ENCODE measurements around the gene ETFA.
A peak's percentile ranks its signal among the peaks of the same experiment; 100 is the strongest.

The ETFA gene

GRCh38 chr15:76239786-76240185, 71.5 kb downstream of the ETFA start:
- Mint-ChIP-seq H3K9me3 (no peaks in the 10 kb centered on the region), H3K27me3 (ENCODE audit: low read depth) (no peaks in the 10 kb centered on the region), H3K4me3 (no peak overlapping the region), H3K4me1 (ENCODE audit: low read depth) (no peaks in the 10 kb centered on the region), H3K27ac (no peak overlapping the region), H3K36me3 (ENCODE audit: low read depth) (peaks cover 2% of the 10 kb centered on the region)

DNA sequence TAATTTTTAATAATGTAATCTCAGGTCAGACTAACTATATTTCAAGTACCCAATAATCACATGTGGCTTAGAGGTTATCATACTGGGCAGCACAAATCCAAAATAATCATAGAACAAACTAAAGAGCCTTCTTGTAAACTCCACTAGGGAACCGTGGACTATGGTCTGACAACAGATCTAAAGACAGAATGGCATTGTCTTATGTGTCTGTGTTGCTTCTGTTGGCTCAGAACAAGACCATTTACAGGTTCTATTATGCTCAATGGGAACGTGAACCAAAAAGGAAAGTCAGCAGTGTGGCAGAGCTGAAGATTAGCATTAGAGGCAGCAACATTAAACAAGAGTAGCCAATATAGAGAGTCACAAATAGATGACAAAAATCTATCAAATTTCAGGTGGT, 74.9 kb downstream of the ETFA start:
- no peaks in the 10 kb centered on the region for H3K4me1 Mint-ChIP-seq (ENCODE audit: low read depth)
- no peaks in the 10 kb centered on the region for H3K36me3 Mint-ChIP-seq (ENCODE audit: low read depth)
- H3K27me3 Mint-ChIP-seq (ENCODE audit: low read depth), result no peaks in the 10 kb centered on the region
- H3K9me3 Mint-ChIP-seq, result no peaks in the 10 kb centered on the region
- no peak overlapping the region for H3K27ac Mint-ChIP-seq
- no peak overlapping the region for H3K4me3 Mint-ChIP-seq

- H3K4me1 Mint-ChIP-seq (ENCODE audit: low read depth), result no peaks in the 10 kb centered on the region
- peaks cover 4% of the 10 kb centered on the region for H3K36me3 Mint-ChIP-seq (ENCODE audit: low read depth)
- H3K4me3 Mint-ChIP-seq, result no peak overlapping the region
- H3K27me3 Mint-ChIP-seq (ENCODE audit: low read depth), result no peaks in the 10 kb centered on the region
- H3K27ac Mint-ChIP-seq, result no peak overlapping the region
- no peaks in the 10 kb centered on the region for H3K9me3 Mint-ChIP-seq
Observed at GRCh38 chr15:76235186-76235826, 76.0 kb downstream of the ETFA start.

DNA sequence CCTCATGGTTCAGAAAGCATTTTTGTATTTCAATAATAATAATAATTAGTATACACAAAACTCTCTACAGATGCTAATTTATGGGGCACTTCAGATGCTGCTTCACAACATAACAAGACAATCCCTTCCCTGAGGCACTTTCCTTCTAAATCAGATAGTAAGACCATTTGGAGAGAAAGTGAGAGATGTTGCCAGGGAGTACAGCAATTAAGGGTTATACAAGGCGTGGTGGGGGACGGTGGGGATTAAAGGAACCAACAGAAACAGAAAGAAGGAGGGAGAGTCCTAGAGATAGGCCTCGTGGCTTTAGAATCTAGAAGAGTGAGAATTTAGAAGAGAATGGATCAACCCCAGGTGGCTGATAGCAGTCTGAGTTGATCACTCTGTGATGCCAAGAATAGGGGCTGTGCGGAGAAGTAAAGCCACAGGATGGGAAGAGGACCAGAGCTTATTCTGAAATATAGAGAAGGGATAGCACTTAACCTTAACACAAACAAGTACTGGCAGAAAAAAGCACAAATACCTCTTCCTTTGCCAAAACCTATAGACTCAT, 76.9 kb downstream of the ETFA start:
- no peaks in the 10 kb centered on the region for H3K4me1 Mint-ChIP-seq (ENCODE audit: low read depth)

GRCh38 chr15:76233921-76234320, 77.3 kb downstream of the ETFA start:
- no peak overlapping the region for H3K4me3 Mint-ChIP-seq
- H3K9me3 Mint-ChIP-seq, result no peaks in the 10 kb centered on the region
- H3K27me3 Mint-ChIP-seq (ENCODE audit: low read depth), result no peaks in the 10 kb centered on the region
- no peaks in the 10 kb centered on the region for H3K4me1 Mint-ChIP-seq (ENCODE audit: low read depth)
- H3K36me3 Mint-ChIP-seq (ENCODE audit: low read depth), result peaks cover 4% of the 10 kb centered on the region
- no peak overlapping the region for H3K27ac Mint-ChIP-seq

More for the DNA sequence above, 76.9 kb downstream of the ETFA start:
- Mint-ChIP-seq H3K4me3 (no peak overlapping the region), H3K27ac (no peak overlapping the region), H3K9me3 (no peaks in the 10 kb centered on the region), H3K27me3 (ENCODE audit: low read depth) (no peaks in the 10 kb centered on the region), H3K36me3 (ENCODE audit: low read depth) (peaks cover 4% of the 10 kb centered on the region)

- Mint-ChIP-seq H3K9me3 (no peaks in the 10 kb centered on the region), H3K4me1 (ENCODE audit: low read depth) (no peaks in the 10 kb centered on the region), H3K27me3 (ENCODE audit: low read depth) (no peaks in the 10 kb centered on the region), H3K27ac (peak overlapping the region; percentile 20), H3K4me3 (no peak overlapping the region), H3K36me3 (ENCODE audit: low read depth) (peaks cover 14% of the 10 kb centered on the region)
Observed at GRCh38 chr15:76229266-76229665, 82.0 kb downstream of the ETFA start.

DNA sequence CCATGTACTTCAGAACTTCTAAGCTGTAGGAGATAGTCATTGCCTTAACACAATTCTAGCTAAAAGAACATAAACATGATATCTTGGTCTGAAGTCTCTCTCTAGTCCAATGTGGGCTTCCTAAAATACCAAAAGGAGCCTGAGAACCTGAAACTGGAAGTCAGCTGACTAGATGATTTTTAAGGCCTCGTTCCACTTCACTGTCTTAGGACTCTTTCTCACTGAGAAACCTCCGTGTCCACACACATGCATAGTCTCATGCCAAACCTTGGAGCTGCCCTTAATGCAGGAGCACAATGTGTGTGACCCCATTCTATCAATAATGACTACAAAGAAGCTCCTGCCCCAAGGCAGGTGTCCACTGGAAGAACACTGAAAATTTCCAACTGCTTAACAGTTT, 87.7 kb downstream of the ETFA start:
- peaks cover 20% of the 10 kb centered on the region for H3K36me3 Mint-ChIP-seq (ENCODE audit: low read depth)
- H3K4me3 Mint-ChIP-seq, result no peak overlapping the region
- H3K27me3 Mint-ChIP-seq (ENCODE audit: low read depth), result no peaks in the 10 kb centered on the region
- peaks cover 4% of the 10 kb centered on the region for H3K9me3 Mint-ChIP-seq
- H3K27ac Mint-ChIP-seq, result no peak overlapping the region
- H3K4me1 Mint-ChIP-seq (ENCODE audit: low read depth), result no peaks in the 10 kb centered on the region

DNA sequence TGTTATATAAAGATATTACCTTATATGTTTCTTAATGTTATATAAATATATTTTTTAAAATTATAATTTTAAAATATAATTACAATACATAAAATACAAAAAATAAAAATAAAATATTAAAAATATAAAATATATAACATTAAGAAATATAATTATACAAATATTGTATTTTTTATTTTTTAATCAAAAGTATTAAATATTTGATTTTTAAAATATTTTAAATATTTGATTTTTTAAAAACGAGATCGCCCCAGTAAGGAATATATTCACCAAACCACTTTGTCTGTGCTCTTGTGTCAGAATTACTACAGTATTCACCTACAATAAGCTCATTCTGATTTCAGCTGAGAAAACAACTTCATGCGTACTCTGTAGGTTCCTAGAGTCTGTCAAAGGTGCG, 89.1 kb downstream of the ETFA start:
- Mint-ChIP-seq H3K27ac (no peak overlapping the region), H3K27me3 (ENCODE audit: low read depth) (no peaks in the 10 kb centered on the region), H3K4me3 (no peak overlapping the region), H3K4me1 (ENCODE audit: low read depth) (peaks cover 2% of the 10 kb centered on the region), H3K36me3 (ENCODE audit: low read depth) (peaks cover 20% of the 10 kb centered on the region), H3K9me3 (peaks cover 4% of the 10 kb centered on the region)

GRCh38 chr15:76221085-76221767, 90.0 kb downstream of the ETFA start:
- Mint-ChIP-seq H3K27me3 (ENCODE audit: low read depth) (no peaks in the 10 kb centered on the region), H3K36me3 (ENCODE audit: low read depth) (peaks cover 20% of the 10 kb centered on the region), H3K4me3 (no peak overlapping the region), H3K4me1 (ENCODE audit: low read depth) (peaks cover 4% of the 10 kb centered on the region), H3K27ac (no peak overlapping the region), H3K9me3 (peaks cover 4% of the 10 kb centered on the region)

- H3K27ac Mint-ChIP-seq, result no peak overlapping the region
- H3K27me3 Mint-ChIP-seq (ENCODE audit: low read depth), result no peaks in the 10 kb centered on the region
- peaks cover 15% of the 10 kb centered on the region for H3K36me3 Mint-ChIP-seq (ENCODE audit: low read depth)
- peaks cover 4% of the 10 kb centered on the region for H3K4me1 Mint-ChIP-seq (ENCODE audit: low read depth)
- no peak overlapping the region for H3K4me3 Mint-ChIP-seq
- H3K9me3 Mint-ChIP-seq, result peaks cover 4% of the 10 kb centered on the region
Observed at GRCh38 chr15:76217882-76218217, 93.4 kb downstream of the ETFA start.

- Mint-ChIP-seq H3K27me3 (ENCODE audit: low read depth) (no peaks in the 10 kb centered on the region), H3K36me3 (ENCODE audit: low read depth) (peaks cover 14% of the 10 kb centered on the region), H3K4me3 (no peak overlapping the region)
Observed at GRCh38 chr15:76217029-76217881, 94.0 kb downstream of the ETFA start.

DNA sequence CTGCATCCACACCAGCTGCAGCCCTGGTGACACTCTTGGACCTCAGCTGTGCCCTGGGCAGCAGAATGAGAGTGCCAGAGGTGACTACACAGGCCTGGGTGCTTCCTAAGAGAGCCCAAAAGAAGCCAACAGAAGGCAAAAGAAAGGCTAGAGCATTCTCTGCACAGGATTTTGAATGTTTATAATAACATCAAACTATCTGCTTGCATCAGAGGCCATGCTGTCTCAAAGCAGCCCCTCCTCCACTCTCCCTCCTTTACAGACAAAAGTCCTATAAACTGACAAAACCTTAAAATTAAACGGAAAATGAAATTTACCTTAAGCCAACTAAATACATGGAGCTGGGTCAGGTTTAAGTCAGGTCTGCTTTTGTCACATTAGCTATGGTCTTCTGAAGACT, 95.6 kb downstream of the ETFA start:
- H3K36me3 Mint-ChIP-seq (ENCODE audit: low read depth), result peaks cover 12% of the 10 kb centered on the region
- H3K27ac Mint-ChIP-seq, result no peak overlapping the region
- H3K4me3 Mint-ChIP-seq, result no peak overlapping the region
- peaks cover 4% of the 10 kb centered on the region for H3K4me1 Mint-ChIP-seq (ENCODE audit: low read depth)
- H3K27me3 Mint-ChIP-seq (ENCODE audit: low read depth), result no peaks in the 10 kb centered on the region
- H3K9me3 Mint-ChIP-seq, result peaks cover 4% of the 10 kb centered on the region

More at GRCh38 chr15:76217029-76217881, 94.0 kb downstream of the ETFA start:
- no peak overlapping the region for H3K27ac Mint-ChIP-seq
- H3K4me1 Mint-ChIP-seq (ENCODE audit: low read depth), result peaks cover 4% of the 10 kb centered on the region
- H3K9me3 Mint-ChIP-seq, result peaks cover 4% of the 10 kb centered on the region

DNA sequence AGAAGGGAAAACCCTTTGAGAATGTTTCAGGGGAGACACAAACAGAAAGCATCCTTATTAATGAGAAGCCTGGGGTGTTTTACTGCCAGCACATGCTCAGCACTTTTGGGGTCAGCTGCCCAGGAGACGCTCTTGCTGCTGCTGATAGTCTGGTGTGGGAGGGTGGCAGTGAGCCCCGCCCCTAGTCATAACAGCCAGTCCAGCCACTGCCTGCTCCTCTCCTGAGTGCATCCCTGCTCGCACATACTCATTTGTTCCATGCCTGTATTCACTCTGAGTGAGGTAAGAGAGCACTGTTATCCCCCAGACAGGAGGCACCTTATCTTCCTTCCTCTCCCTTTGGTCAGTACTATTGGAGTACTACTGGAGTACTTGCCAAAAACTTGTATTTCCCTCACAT, 101.3 kb downstream of the ETFA start:
- H3K4me3 Mint-ChIP-seq, result no peak overlapping the region
- no peaks in the 10 kb centered on the region for H3K36me3 Mint-ChIP-seq (ENCODE audit: low read depth)
- H3K27me3 Mint-ChIP-seq (ENCODE audit: low read depth), result no peaks in the 10 kb centered on the region
- H3K27ac Mint-ChIP-seq, result no peak overlapping the region
- peaks cover 2% of the 10 kb centered on the region for H3K4me1 Mint-ChIP-seq (ENCODE audit: low read depth)
- no peaks in the 10 kb centered on the region for H3K9me3 Mint-ChIP-seq

- H3K36me3 Mint-ChIP-seq (ENCODE audit: low read depth), result no peaks in the 10 kb centered on the region
- H3K27me3 Mint-ChIP-seq (ENCODE audit: low read depth), result no peaks in the 10 kb centered on the region
- H3K4me1 Mint-ChIP-seq (ENCODE audit: low read depth), result peaks cover 2% of the 10 kb centered on the region
- no peaks in the 10 kb centered on the region for H3K9me3 Mint-ChIP-seq
- H3K4me3 Mint-ChIP-seq, result no peak overlapping the region
- H3K27ac Mint-ChIP-seq, result no peak overlapping the region
Observed at GRCh38 chr15:76209523-76209922, 101.7 kb downstream of the ETFA start.

Measured in T-helper 1 cell treated with Interleukin-12 subunit alpha and Interleukin-12 subunit beta and Interleukin-4 antibody, amounts not matched to agents 30 μg/mL and 1 μg/mL, for 36 hours (primary cell).